Measurements from ENCODE around the gene SLC12A3.

SLC12A3 gene

GRCh38 chr16:56878282-56878854 lies 13.4 kb downstream of the SLC12A3 start:
- ChIA-PET POLR2A (no interaction called here), CTCF (interaction anchor here (1.0 to 1.9 kb wide), 2 partner anchors 11 to 12 kb away, joined by 3 to 5 read pairs; no protein-coding TSS in a partner anchor)
- TF ChIP-seq, protein P1, sequence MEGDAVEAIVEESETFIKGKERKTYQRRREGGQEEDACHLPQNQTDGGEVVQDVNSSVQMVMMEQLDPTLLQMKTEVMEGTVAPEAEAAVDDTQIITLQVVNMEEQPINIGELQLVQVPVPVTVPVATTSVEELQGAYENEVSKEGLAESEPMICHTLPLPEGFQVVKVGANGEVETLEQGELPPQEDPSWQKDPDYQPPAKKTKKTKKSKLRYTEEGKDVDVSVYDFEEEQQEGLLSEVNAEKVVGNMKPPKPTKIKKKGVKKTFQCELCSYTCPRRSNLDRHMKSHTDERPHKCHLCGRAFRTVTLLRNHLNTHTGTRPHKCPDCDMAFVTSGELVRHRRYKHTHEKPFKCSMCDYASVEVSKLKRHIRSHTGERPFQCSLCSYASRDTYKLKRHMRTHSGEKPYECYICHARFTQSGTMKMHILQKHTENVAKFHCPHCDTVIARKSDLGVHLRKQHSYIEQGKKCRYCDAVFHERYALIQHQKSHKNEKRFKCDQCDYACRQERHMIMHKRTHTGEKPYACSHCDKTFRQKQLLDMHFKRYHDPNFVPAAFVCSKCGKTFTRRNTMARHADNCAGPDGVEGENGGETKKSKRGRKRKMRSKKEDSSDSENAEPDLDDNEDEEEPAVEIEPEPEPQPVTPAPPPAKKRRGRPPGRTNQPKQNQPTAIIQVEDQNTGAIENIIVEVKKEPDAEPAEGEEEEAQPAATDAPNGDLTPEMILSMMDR (IDR thresholded peaks at IDR 0.05; ENCODE audit: control extremely low read depth, extremely low read depth, low read depth, missing control alignments), result no peak

DNA sequence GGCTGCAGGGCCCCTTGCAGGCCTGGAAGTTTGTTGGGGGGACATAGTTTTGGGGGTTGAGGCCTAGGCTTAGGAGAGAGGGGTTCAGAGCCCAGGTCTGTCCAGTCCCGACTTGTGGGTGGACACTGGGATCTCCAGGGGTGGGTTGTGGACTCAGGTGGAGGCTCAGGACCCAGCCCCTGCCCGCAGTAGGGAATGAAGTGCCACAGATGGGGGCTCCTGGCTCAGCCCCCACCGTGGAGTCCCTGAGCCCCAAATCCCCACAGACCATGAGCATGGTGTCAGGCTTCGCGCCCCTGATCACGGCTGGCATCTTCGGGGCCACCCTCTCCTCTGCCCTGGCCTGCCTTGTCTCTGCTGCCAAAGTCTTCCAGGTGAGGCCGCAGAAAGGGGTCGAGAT lies 14.3 kb downstream of the SLC12A3 start:
- CTCF ChIA-PET, result interaction anchor here (1.2 to 1.9 kb wide), 3 partner anchors 10 to 71 kb away, joined by 3 to 5 read pairs (median 4); no protein-coding TSS in a partner anchor
- DNase-seq (ENCODE audit: extremely low spot score), result no peak
- POLR2A ChIA-PET, result no interaction called here
- TF ChIP-seq, protein P1 (IDR thresholded peaks at IDR 0.05; ENCODE audit: control extremely low read depth, extremely low read depth, low read depth, missing control alignments), result no peak

More at GRCh38 chr16:56878282-56878854, 13.4 kb downstream of the SLC12A3 start:
- no peak for DNase-seq (ENCODE audit: extremely low spot score)

DNA sequence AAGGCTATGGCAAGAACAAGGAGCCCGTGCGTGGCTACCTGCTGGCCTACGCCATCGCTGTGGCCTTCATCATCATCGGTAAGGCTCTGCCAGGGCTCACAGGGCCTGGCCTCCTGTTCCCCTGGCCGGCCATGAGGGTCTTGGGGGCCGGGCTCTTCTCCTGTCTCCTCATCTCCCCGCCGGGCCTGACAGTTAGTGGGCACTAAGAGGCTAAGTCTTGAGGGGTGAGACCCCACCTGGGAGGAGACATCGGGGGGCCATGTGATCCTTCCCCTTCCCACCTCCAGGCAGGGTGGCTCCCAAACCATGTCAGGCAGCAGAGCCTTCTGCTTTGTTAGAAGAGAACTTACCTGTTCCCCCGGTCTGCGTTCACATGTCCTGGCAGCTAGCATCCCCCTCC lies 15.2 kb downstream of the SLC12A3 start:
- DNase-seq (ENCODE audit: extremely low spot score), result no peak
- ChIA-PET CTCF (interaction anchor here (1.2 to 1.7 kb wide), 3 partner anchors 10 to 70 kb away, joined by 3 to 4 read pairs (median 3); no protein-coding TSS in a partner anchor), POLR2A (no interaction called here)
- TF ChIP-seq, protein P1 (IDR thresholded peaks at IDR 0.05; ENCODE audit: control extremely low read depth, extremely low read depth, low read depth, missing control alignments), result no peak

GRCh38 chr16:56880685-56881084 lies 15.7 kb downstream of the SLC12A3 start:
- ChIA-PET CTCF (interaction anchor here (1.3 to 1.7 kb wide), 2 partner anchors 9 to 25 kb away, joined by 3 to 4 read pairs; no protein-coding TSS in a partner anchor), POLR2A (no interaction called here)
- TF ChIP-seq, protein P1 (IDR thresholded peaks at IDR 0.05; ENCODE audit: control extremely low read depth, extremely low read depth, low read depth, missing control alignments), result no peak
- DNase-seq (ENCODE audit: extremely low spot score), result no peak

GRCh38 chr16:56882077-56882800 lies 17.2 kb downstream of the SLC12A3 start:
- no peak for DNase-seq (ENCODE audit: extremely low spot score)
- ChIA-PET POLR2A (interaction anchor here (0.8 to 1.3 kb wide), 2 partner anchors 50 to 65 kb away, joined by 4 to 6 read pairs; partner anchors contain the start of gene HERPUD1), CTCF (interaction anchor here (0.5 to 1.9 kb wide), 4 partner anchors 15 to 82 kb away, joined by 3 to 5 read pairs (median 3); no protein-coding TSS in a partner anchor)
- TF ChIP-seq, protein P1 (IDR thresholded peaks at IDR 0.05; ENCODE audit: control extremely low read depth, extremely low read depth, low read depth, missing control alignments), result no peak

DNA sequence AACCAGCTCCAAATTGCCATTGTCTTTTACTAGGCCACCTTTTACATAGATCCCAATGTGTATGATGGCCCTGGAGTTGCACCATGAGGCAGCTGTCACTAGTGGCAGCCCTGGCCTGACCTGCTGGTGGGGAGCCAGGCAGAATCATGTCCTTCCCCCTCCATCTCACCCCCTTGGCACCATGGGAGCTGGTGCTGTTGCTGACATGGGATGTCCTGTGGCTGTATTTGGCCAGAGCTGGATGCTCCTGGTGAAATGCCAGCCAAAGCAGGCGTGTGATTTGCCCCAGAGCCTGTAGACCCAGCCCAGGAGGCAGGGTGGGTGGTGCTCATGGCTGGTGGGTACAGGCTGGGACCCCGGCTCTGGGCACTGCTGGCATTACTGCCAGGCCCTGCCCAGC lies 18.6 kb downstream of the SLC12A3 start:
- DNase-seq (ENCODE audit: extremely low spot score), result no peak
- ChIA-PET CTCF (interaction anchor here (1.5 to 2.0 kb wide), 3 partner anchors 9 to 27 kb away, joined by 4 to 7 read pairs (median 5); no protein-coding TSS in a partner anchor), POLR2A (no interaction called here)
- TF ChIP-seq, protein P1 (IDR thresholded peaks at IDR 0.05; ENCODE audit: control extremely low read depth, extremely low read depth, low read depth, missing control alignments), result no peak
